Right forelimb (tissue), 1 donor: ENCODE measurements around the gene ARPP21.
A peak's percentile ranks its signal among the peaks of the same experiment; 100 is the strongest.
"Not testable (repeated sequence)": the region's sequence is repeated elsewhere in the genome, so short reads cannot be mapped to it uniquely, and the experiment has no call there.

Experiments used
- DNase-seq: peaks from one replicate; pipeline ENCODE4 v3.0.0-alpha.2; 2018

ARPP21 gene

DNA sequence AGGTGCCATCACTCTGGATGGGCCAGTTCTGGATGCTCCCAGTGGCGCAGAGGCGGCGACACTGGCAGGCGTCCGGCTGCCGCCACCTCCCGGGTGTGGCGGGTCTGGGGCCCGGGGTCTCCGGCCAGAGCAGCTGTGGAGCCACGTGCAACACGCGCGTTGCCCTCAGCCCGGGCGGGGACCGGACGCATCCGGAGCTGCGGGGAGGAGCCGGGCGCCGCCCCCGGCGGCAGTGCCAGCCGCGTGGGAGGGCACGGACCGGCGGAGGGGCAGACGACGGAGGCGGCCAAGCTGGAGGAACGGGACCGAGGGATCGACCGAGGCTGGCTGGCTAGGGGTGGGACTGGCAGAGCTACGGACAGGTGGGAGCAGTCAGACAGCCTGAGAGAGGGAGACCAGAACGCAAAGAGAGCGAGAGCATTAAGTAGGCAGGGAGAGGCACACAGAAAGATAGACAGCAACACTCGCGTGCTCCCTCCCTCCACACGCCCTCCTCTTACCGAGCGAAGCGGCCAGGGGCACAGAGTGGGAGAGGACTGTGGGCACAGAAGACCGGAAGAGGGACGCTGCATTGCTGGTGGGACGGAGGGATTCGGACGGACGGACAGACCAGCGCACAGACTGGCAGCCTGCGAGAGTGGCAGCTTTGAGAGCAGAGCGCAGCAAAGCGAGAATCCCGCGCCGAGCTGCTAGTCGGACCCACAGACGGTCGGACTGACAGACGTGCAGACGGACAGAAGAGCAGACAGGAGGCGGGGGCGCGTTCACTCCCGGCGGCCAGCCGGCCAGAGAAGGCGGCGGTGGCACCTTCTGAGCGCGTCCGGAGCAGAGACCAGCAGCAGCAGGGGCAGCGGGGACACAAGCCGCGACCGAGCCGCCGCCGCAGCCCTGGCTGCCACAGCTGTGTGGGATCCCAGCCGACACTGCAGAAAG is at the start of gene ARPP21:
Gene ARPP21, plus strand, starts transcription at position 272 of the 933 bp plus-strand sequence. CDS start 42,227 bp downstream, outside the sequence.
- DNase-seq = peak; percentile 67

DNA sequence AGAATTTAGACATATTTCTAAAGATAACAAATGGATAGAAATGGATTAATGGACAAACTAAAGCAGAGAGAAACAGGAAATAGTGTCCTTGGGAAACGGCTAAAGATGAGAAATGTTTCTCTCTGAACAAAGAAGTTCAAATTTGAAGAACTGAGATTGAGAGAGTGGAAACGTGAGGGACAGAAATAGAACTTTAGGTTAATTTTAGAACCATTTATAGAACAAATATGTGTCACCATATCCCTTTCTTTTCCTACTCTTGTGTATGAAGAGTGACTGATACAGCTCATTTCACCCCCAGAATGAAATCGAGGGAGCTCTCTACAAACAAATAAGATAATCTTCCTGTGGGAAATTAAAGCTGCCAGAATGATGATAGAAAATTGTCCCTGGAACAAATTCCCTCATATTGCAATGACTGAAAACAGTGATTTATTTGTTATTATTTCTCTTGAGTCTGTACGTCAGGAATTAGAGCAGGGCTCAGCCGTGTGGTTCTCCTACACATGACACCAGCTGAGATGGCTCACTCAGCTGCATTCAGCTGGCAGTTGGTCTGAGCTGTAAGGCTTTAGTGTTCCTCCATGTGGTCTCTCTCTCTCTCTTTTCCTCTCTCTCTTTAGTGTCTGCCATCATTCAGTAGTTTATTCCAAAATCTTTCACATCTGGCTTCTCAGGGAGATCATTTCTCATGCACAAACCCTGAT is 46.6 kb upstream of the ARPP21 start:
- no peak for DNase-seq

DNA sequence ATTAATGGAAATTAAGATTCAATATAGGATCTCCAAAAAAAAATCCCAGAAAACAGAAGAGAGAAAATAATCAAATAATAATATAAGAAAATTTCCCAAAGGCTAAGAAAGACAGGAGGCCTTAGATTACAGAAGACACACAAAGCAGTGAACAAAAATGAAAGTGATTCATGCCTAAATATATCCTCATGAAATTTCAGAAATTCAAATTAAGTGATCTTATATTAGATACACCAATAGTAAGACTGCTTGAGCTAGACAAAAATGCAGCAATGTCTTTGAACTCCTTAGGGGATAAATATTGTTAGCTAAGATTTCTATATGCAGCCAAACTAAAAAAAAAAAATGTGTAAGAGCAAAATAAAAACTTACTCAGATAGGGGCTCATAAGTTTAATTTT is 44.6 kb upstream of the ARPP21 start:
- DNase-seq = no peak

DNA sequence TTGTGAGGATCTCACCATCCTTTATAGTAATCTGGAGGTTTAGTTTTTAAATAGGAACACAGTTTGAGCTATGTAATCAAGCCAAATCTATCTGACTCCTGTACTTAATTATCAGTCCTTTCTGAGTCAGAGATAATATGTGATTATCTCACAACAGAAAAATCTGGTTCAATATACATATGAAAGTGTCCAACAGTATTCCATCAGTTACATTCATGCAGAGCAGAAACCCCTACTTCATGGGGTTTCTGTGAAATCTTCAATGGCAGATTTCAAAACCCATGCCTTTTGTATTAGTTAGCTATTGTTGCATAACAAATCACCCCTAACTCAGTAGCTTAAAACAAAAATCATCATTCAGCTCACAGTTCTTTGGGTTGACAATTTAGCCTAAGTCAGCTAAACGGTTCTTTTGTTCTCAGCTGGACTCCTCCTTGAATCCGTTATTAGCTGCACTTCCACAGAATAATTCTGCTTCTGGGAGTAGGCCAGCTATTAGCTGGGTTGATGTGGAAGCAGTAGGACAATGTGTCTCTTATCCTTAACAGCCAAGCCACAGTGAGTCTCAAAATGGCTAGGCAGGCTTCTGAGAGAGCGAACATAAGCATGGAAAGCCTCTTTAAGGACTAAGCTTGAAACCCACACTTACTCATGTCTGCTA is 42.9 kb upstream of the ARPP21 start:
- no peak for DNase-seq

DNA sequence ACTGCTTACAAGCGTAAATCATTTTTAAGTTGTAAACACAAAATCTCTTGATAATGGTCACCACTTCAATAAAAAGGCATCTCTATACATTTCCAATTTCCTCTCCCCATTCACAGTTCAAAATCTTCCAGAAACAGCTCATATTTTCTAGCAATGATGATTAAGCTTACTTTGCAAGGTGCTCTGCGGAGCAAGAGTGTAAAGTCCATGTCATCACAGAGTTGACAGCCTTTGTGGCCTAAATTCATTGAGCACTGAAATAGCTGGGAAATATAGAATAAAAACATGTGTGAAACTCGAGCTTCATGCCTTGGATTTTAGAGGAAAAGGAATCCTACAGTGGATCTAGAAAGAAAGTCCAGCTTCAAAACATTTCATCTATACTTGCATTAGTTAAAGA is 41.8 kb upstream of the ARPP21 start:
- no peak for DNase-seq

DNA sequence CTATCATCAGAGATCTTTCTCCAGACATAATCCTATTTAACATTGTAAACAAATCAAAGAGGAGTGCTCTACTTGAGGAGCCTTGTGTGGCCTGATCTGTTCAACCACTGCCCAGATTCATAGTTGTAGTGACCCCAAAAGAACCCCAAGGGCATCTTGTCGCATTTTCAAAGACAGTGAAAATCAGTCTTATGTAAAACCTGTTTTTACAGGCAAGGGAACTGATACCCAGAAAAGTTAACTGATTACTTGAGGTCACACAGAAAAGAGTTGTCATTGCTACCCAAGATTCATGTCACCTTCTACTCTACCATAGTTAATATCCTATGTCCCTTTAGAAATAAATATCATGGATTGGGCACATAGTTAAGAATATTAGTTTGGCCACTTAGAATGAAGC is 40.5 kb upstream of the ARPP21 start:
- DNase-seq = no peak

DNA sequence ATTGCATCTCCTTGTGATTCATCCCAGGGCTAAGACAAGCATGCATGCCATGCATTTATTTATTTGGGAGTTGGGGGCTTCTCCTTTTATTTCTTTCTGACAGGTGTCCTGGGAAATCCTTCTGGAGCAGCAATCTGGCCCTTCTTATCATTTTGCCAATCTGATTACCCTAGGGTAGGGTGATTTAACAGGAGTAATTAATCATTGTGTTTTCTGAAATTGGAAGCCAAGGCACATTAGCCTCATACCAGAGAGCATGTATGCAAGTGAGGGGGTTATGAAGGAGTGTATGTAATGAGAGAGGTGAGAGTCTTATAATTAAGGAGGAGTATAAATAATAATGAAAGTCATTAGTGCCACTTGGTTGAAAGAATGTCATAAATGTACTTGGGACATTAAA is 37.4 kb upstream of the ARPP21 start:
- no peak for DNase-seq

DNA sequence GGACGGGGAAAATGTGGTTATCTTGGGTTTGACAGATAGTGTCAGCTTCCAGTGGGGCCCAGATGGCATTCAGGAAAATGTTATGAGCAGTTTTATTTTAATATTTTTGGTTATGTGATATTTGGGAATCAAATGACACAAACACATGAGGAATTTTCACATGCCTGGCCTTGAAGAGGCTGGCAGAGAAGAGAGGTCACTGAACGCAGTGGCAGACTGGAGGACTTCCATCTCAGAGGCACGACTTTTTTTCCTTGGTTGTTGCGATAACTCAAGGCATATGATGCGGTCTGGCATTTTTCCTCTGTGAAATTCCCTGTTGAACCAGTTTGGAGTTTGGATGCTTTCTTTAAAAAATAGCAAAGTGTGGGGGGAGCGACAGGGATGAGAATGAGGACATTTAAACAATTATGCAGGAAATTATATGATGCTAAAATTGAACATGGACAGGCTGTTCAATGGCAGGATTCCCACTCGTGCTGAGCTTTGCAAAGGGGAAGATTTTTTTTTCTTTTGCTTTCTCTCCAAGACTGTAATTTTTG is 36.9 kb upstream of the ARPP21 start:
- DNase-seq = no peak

DNA sequence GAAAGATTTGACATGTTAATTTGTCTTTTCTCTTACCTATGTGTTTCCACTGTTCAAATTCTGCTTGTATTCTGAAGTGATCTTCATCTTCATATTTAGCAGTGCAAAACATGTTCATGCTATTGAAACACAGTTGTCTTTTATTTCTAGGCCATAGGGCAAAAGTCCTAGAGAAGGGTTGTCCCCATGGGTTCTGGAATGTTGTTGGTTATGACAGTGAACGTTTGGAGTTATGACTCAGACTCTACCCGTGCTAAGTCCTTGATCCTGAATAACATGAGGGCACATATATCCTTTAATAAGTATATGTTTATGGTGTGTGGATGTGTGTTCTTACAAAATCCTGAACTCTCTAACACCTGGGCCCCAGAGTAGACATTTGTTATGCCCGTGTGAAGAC is 23.0 kb upstream of the ARPP21 start:
- DNase-seq = no peak

DNA sequence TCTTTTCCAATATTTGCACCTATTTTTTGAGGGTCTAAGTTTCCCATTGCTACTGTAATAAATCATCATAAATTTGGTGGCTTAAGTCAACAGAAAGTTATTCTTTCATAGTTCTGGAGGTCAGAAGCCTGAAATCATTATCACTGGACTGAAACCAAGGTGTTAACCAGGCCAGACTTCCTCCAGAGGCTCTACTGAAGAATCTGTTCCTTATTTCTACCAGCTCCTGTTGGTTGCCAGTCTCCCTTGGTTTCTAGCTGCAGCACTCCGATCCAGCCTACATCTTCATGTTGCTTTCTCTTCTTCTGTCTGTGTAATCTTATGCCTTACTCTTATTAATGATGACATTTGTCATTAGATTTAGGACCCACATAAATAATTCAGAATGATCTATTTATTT is 22.0 kb upstream of the ARPP21 start:
- no peak for DNase-seq

DNA sequence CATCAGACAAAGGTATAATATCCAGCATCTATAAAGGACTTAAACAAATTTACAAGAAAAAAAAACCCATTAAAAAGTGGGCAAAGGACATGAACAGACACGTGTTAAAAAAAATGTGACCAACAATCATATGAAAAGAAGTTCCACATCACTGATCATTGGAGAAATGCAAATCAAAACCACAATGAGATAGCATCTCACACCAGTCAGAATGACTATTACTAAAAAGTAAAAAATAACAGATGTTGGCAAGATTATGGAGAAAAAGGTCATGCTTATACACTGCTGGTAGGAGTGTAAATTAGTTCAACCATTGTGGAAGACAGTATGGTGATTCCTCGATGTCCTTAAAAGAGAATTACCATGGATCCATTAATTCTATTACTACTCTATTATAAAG is 19.1 kb upstream of the ARPP21 start:
- not testable (repeated sequence) for DNase-seq

DNA sequence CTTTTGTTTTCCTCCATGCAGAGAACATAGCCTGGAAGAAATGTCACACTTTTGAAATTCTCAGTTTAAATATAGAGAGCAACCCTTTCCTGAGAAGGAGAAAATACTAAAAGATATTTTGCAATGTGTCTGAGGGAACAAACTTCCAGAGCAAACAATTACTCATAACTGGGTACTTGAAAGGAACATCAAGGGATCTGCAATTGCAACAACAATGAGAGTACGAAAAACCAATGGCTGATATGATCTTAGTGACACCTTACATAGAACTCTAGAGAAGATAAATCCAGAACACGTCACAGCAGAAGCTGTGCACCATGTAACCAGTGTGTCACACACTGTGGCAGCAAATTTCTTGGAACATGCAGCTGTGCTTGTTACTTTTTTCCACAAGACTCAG is 14.6 kb upstream of the ARPP21 start:
- no peak for DNase-seq

DNA sequence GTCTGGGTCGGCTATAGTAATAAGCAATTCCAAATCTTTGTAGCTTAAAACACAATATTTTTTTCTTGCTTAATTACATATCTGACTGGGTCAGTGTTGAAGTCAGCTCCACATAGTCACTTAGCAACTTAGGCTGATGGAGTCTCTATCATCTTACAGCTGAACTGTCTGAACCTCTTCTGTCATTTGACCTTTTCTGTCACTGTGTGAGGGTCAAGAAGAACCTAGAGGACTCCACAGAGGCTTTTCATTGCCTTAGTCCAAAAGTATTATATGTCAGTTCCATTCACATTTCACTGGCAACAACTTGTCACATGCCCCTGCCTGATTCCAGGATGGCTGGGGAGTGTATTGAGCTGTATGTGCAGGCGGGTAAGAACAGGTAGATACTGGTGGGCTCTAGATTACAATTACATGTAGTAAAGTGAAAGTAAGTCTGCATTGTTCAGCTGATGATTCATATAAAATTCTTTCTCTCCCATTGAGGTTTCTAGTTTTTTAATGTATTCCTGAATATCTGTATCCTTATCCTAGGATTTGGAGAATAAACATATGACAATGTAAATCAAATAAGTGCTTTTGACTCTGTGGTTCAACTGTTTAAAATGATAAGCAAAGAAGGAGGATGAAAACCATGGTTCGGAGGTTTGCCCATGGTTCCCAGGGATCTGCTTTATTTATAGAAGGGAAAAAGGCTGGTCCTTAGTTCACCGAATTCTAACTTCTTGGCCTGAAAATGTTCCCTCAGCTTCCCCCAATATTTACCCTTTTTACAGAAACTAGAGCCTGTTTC is 5.8 kb upstream of the ARPP21 start:
- no peak for DNase-seq

DNA sequence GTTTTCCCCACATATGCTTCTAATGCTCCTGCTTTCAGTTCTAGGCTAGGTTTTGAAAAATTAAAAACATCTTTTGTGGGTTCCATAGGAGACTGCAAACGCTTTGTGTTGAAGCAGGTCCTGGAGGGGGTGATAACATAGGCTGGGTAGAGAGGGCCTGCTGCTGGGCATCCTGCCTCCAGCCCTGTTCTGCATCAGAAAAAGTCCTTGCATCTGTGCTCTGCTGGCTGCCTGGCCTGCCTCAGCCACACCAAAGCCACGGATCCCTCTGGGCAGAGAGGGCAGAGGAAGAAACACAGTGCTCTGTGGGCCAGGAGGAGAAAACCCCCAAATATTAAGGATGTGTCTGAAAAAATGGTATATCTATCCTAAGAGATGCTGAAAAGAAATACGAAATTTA is 3.9 kb upstream of the ARPP21 start:
- DNase-seq = no peak

DNA sequence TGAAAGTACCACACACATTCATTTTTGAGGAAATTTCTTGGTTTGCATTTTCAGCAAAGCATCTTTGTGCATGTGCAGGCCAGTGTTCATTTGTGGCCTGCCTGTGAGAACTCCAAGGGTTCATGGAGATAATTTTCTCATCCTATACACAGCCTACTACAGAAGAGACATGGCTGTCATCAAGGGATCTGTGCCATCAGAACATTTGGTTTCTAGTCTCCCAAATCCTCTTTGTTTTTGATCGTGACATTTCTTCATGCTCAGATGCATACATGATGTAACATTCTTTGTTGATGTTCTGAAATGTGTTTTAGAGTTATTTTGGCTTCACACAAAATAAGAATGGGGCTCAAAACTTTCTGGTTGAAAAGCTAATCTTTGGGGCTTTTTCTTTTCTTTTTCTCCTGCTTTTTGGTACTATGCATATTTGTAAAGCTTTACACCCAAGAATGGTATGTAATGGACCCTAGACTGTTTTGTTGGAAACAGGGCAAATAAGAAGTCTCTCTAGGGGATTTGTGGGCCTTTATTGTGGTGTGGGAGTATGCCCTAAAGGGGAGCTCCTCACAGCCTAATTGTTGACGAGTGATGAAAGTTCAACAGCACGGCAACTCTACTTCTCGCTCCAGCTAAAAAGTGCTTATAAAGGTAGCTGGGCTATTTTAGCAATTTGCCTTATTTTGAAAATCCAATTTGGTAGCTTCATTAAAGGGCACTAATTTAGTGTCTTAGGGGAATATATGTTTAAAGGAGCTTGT is 3.2 kb upstream of the ARPP21 start:
- no peak for DNase-seq

DNA sequence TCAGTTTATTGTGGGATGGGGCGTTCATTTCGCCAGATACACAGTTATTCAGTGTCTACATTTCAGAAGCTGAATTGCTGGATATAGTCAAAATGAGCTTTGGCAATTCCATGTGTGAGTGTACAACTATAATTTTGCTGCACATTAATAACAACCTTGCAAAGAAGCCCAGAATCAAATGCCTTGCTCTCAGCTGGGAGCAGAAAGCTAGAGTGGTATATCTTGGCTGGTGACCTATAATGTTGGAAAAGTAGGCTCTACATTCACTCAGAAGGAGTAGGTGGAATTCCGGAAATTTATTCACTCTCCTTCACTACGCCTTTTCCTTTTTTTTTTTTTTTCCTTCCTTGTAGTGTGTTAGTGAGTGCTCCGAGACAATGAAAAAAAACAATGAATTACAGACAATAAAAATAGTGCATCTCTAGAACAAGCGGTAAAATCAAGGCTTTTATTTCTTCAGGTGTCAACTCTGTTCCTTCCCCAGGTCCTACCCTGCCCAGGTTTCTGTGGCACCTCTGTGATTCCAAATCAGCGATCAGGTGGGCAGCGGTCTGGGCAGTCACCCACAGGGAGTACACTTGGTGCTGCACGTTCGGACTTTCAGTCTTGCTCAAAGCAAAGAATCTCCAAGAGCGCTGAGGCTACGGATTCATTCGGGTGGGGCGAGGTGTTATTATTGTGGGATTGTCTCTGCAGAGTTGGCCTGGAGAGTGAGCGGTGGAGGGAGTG is 910 bp upstream of the ARPP21 start:
- no peak for DNase-seq

DNA sequence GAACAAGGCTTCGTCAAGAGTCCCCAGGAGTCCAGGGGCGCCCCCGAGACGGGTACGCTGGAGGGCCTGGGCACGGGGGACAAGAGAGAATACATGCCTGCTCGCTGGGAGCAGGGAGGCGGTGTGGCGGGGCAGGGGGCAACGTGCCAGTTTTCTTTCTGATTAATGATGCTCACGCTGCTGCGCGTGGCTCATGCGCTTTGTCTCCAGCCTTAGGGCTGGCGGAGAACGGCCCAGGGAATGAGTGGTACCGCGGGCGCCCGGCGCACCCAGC is 408 bp upstream of the ARPP21 start:
- DNase-seq = no peak

DNA sequence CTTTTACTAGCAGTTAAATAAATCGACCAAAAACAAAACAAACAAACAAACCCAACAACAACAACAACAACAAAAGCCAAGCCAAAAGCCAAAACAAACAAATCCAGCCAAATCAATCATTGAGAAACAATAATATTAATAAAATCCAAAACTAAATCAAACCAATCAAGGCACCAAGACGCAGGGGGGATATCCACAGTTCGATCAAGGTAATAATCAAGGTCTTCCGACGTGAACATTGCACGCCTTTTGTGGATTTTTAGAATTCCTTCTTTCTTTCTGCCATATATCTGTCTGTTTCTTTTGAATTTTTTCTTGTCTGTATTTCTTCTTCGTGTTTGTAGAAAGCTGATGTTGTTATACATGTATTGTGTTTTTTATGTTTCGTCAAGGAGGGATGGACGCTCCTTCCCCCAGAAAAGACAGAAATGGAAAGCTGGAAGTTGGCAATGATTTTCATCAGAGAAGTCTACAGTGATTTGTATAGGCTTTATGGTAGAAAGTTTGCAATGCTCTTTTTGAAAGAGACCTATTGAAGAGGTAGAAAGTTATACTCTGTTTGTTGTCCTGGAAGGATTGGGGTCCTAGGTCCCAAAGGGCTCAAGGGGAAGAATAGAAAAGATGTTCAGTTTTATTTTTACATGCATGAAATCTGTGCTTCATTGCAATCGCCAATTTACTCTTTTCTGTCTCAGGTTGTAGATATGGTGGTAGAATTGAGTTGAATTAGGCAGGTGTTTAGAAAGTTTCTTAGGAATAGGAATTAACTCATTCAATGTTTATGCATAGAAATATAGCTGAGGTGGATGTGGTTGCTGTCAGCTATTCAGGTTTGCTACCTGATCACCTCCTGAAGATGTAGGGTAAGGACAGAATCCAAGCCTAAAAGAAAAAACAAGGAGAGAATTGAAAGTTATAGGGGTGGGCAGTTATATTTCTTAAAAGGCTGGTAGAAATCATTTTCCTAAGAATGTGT is 1.2 kb downstream of the ARPP21 start:
- DNase-seq = no peak

DNA sequence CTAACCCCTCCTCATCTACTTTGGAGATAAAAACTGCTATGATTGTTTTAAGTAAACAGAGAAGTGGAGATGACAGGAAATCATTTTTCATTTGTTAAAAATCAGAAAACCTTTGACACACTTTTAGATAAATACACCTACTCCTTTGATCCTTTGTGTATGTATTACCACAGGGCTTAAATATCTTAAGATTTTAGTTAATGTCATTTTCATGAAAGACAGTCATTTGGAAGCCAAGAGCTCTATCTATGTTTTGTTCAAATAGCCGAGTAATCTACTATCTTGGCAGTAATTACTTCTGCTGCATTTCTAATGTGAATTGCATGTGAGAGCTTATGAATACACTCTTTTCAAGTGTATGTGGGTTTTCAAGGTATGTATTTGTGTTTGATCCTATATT is 2.0 kb downstream of the ARPP21 start:
- no peak for DNase-seq

DNA sequence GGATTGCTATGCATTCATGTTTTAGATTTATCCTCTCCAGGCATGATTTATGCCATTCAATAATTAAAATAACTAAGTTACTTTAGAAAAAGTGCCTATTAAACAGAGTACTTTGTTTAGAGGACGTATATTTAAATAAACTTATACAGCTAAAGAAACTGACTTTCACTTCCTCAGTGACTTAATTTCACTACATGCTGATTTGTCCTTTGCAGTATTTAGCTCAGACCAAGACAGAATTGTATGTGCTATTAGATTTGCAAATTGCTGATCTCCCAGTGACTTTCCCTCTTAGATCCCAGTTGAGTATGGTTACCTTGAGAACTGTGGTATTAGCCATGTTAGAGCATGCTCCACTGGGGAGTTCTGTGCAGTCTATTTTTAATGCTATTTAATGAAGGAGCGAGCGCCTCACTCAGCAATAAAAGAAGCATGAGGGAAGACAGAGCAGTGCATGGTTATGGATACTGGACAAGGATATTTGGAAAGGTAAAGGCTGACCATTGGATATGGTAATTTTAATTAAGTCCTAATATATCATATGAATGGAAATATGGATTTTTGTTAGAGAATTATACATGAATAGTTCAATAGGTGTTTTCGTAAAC is 2.7 kb downstream of the ARPP21 start:
- no peak for DNase-seq
